Prostate gland (tissue), 2 donors: ENCODE measurements around the gene ITPR2. TPM values are rescaled to one million over a fixed set of nuclear protein-coding genes. Genes with fewer than 3 reads are reported as not detected.

Source experiments
- DNase-seq: peaks from one replicate; pipeline ENCODE4 v3.0.0-alpha.2; 2019; ENCODE audit warnings: low spot score
- H3K27ac ChIP-seq, 2 donors: fragments of 200-600 bp; sonication (generic); 2 replicates each; pipeline ENCODE4 v1.5.1; 2017 to 2019
- H3K27me3 ChIP-seq: fragments of 200-600 bp; sonication (generic); replicated peaks from 2 replicates; pipeline ENCODE4 v1.5.1; 2019; ENCODE audit not compliant: insufficient read depth
- H3K36me3 ChIP-seq, 2 donors: fragments of 200-600 bp; sonication (generic); 1 replicate in 1 of 2; 2 replicates in 1 of 2; pipeline versions ENCODE4 v1.5.1 to v1.8.1; 2017 to 2019
- H3K4me1 ChIP-seq: fragments of 200-600 bp; sonication (generic); replicated peaks from 2 replicates; pipeline ENCODE4 v1.5.1; 2019
- H3K4me3 ChIP-seq, 2 donors: fragments of 200-600 bp; sonication (generic); 2 replicates each; pipeline ENCODE4 v1.5.1; 2017 to 2019
- H3K9me3 ChIP-seq: fragments of 200-600 bp; sonication (generic); 2 replicates; pipeline ENCODE4 v1.5.1; 2017
- CTCF ChIP-seq, 4 experiments: fragments of 200-600 bp in 2 of 4; fragments of 450-650 bp in 2 of 4; sonication (generic) in 2 of 4; IDR thresholded peaks; 1 replicate in 3 of 4; 2 replicates in 1 of 4; pipeline ENCODE4 v1.5.1; 2016 to 2019; ENCODE audit warnings: antibody characterized with exemption in 4 of 4, mild to moderate bottlenecking in 2 of 4, moderate library complexity in 2 of 4
- POLR2A ChIP-seq: fragments of 450-650 bp; IDR thresholded peaks from one replicate; pipeline ENCODE4 v1.6.1; 2016; ENCODE audit warnings: antibody characterized with exemption, mild to moderate bottlenecking
- POLR2AphosphoS5 ChIP-seq: sonication (generic); formaldehyde crosslinking; IDR thresholded peaks from one replicate; pipeline ENCODE4 v1.6.1; 2017; ENCODE audit warnings: antibody characterized with exemption
- WGBS: methylation state at CpG from one replicate; pipeline ENCODE4 v1.1.5; 2018; 5-methylcytosine and 5-hydroxymethylcytosine counted together
- intact Hi-C: fragments of 100-400 bp; cut with DNase I; formaldehyde crosslinking; loops from one replicate; pipeline ENCODE4 v1.14.2; 2022
- total RNA-seq, 2 donors: library from RNA; depleted of rRNA; stranded (reverse); fragments of >200 nt; gene quantifications; one replicate each; pipeline ENCODE4 v1.1.0, GENCODE V29; 2016

ITPR2 gene
- total RNA-seq, 2 donors from 2014 or later = 30.0 to 44.4 TPM

DNA sequence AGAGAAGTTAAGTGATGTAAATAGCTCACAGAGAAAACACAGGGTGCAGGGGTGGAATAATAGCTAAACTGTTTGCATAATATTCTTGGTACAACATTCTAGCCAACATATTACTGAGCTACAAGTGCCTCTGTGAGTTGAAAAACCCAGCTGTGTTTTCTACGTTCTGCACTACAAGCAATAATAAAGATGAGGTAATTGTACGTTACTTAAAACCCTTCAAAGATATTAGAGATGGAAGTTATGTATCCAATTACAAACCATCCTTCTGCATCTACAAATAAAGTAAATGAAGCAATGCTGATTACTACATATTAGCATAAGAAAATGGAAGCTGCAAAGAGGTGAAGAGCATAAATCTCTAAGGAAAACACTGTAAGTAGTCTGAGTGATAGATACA lies 366.3 kb downstream of the ITPR2 start:
- Histone ChIP-seq H3K36me3 (no peaks in the 10 kb centered on the region), H3K27me3 (no peaks in the 10 kb centered on the region), H3K9me3 (no peaks in the 10 kb centered on the region), H3K27ac (no peak overlapping the region), H3K4me3 (no peak overlapping the region), H3K4me1 (no peaks in the 10 kb centered on the region)
- TF ChIP-seq POLR2AphosphoS5 = no peak
- no peak for TF ChIP-seq CTCF (IDR thresholded peaks at IDR 0.05)
- TF ChIP-seq POLR2A = no peak
- 61% methylated on average over 2 of the region's 2 CpGs for WGBS
- intact Hi-C loops = no loop called here
- no peak for DNase-seq

DNA sequence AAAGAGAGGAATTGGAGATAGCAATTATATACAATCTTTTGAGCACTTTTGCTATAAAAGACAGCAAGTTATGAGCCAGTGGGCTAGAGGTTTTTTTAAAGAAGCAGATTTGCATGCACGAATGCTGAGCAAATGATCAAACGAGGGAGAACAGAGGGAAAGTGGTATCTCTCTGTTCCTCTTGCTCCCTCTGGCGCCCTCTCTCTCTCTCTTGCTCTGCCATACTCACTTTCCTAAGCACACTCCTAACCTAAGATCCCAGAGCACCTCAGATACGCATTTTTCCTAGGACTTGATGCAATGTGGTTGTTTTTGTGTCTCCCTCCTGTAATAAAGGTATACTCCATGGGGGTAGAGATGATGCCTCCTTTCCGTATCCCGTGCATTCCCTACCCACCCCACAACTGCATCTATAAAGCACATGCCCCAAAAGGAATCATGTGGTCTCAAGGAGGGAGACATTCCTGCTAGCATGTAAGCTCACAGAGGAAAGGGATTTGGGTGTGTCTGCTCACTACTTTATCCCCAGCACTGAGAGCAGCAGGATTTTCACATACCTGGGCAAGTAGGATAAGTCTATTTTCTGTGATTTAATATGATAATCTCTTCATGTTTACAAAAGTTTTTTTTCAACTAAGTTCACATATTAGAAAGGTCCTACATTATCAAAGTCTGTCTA lies 367.4 kb downstream of the ITPR2 start:
- no peaks in the 10 kb centered on the region for H3K36me3 ChIP-seq
- H3K4me3 ChIP-seq = no peak overlapping the region
- H3K27me3 ChIP-seq = no peaks in the 10 kb centered on the region
- no peak for DNase-seq
- intact Hi-C loops = no loop called here
- H3K27ac ChIP-seq = no peak overlapping the region
- WGBS = 88% methylated on average over 6 of the region's 6 CpGs
- TF ChIP-seq POLR2AphosphoS5 = no peak
- no peak for TF ChIP-seq POLR2A
- no peak for TF ChIP-seq CTCF (IDR thresholded peaks at IDR 0.05)
- H3K9me3 ChIP-seq = no peaks in the 10 kb centered on the region
- H3K4me1 ChIP-seq = no peaks in the 10 kb centered on the region

DNA sequence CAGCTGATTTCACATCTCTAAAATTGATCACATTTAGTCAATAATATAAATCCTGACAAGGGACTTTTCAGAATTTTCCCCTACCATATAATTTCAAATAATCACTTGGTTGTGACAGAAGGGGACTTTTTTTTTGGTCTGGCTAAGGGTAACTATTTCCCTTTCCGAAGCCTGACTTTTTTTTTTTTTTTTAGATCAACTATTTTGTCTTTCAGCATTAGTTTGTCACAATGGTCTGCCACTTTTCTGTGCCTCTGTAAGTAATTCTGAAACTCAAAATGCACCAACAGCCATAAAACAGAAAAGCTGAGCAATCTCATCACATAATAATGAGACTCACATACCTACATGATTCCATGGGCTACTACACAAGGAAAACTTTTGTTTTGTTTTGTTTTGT lies 371.2 kb downstream of the ITPR2 start:
- no peaks in the 10 kb centered on the region for H3K27me3 ChIP-seq
- no peaks in the 10 kb centered on the region for H3K4me1 ChIP-seq
- TF ChIP-seq CTCF (IDR thresholded peaks at IDR 0.05) = no peak
- no peak for TF ChIP-seq POLR2A
- TF ChIP-seq POLR2AphosphoS5 = no peak
- H3K36me3 ChIP-seq = no peaks in the 10 kb centered on the region
- H3K4me3 ChIP-seq = no peak overlapping the region
- no peak overlapping the region for H3K27ac ChIP-seq
- no peak for DNase-seq
- 90% methylated on average over 1 of the region's 1 CpG for WGBS
- no peaks in the 10 kb centered on the region for H3K9me3 ChIP-seq
- intact Hi-C loops = no loop called here

- 89% methylated on average over 6 of the region's 6 CpGs for WGBS
- intact Hi-C loops = no loop called here
- Histone ChIP-seq H3K4me3 (no peak overlapping the region), H3K9me3 (no peaks in the 10 kb centered on the region), H3K27me3 (no peaks in the 10 kb centered on the region), H3K36me3 (no peaks in the 10 kb centered on the region), H3K27ac (no peak overlapping the region), H3K4me1 (no peaks in the 10 kb centered on the region)
- no peak for DNase-seq
- no peak for TF ChIP-seq CTCF (IDR thresholded peaks at IDR 0.05)
- no peak for TF ChIP-seq POLR2AphosphoS5
- TF ChIP-seq POLR2A = no peak
Observed at GRCh38 chr12:26460361-26460760, 372.6 kb downstream of the ITPR2 start.

GRCh38 chr12:26455936-26456574 lies 376.9 kb downstream of the ITPR2 start:
- Histone ChIP-seq H3K36me3 (no peaks in the 10 kb centered on the region), H3K4me3 (no peak overlapping the region), H3K27ac (no peak overlapping the region), H3K27me3 (no peaks in the 10 kb centered on the region), H3K4me1 (no peaks in the 10 kb centered on the region), H3K9me3 (no peaks in the 10 kb centered on the region)
- 75% methylated on average over 3 of the region's 3 CpGs for WGBS
- no peak for TF ChIP-seq POLR2AphosphoS5
- TF ChIP-seq POLR2A = no peak
- no peak for TF ChIP-seq CTCF (IDR thresholded peaks at IDR 0.05)
- intact Hi-C loops = no loop called here
- no peak for DNase-seq
